Smooth muscle cell (in vitro differentiated cells): Measurements from ENCODE around the gene MIOX. TPM values are rescaled to one million over a fixed set of nuclear protein-coding genes. Genes with fewer than 3 reads are reported as not detected.

Source experiments
- DNase-seq: peaks from one replicate; lab custom pipeline; 2025; ENCODE audit not compliant: unreplicated experiment; lab: John Stamatoyannopoulos, UW
- H2AFZ ChIP-seq: fragments of 200-600 bp; sonication (generic); 2 replicates; pipeline ENCODE4 v1.6.0; 2016; ENCODE audit warnings: antibody characterized with exemption, low read depth, mild to moderate bottlenecking
- H3F3A ChIP-seq: fragments of 200-600 bp; sonication (generic); 2 replicates; pipeline ENCODE4 v1.6.0; 2017; ENCODE audit warnings: antibody characterized with exemption, low read depth
- H3K27ac ChIP-seq: fragments of 200-600 bp; sonication (generic); 2 replicates; pipeline ENCODE4 v1.5.1; 2016; ENCODE audit warnings: low read depth, mild to moderate bottlenecking
- H3K27me3 ChIP-seq: fragments of 200-600 bp; sonication (generic); 2 replicates; pipeline ENCODE4 v1.6.1; 2016; ENCODE audit warnings: low read depth, mild to moderate bottlenecking
- H3K36me3 ChIP-seq: fragments of 200-600 bp; sonication (generic); 2 replicates; pipeline ENCODE4 v1.5.1; 2016; ENCODE audit warnings: low read depth
- H3K4me1 ChIP-seq: fragments of 200-600 bp; sonication (generic); 2 replicates; pipeline ENCODE4 v1.5.1; 2016; ENCODE audit warnings: low read depth
- H3K4me2 ChIP-seq: fragments of 200-600 bp; sonication (generic); 2 replicates; pipeline ENCODE4 v1.6.0; 2016; ENCODE audit warnings: mild to moderate bottlenecking
- H3K4me3 ChIP-seq: fragments of 200-600 bp; sonication (generic); 2 replicates; pipeline ENCODE4 v1.5.1; 2016; ENCODE audit warnings: mild to moderate bottlenecking
- H3K79me2 ChIP-seq: fragments of 200-600 bp; sonication (generic); 2 replicates; pipeline ENCODE4 v1.6.0; 2016; ENCODE audit warnings: low read depth, mild to moderate bottlenecking
- H3K9ac ChIP-seq: fragments of 200-600 bp; sonication (generic); 2 replicates; pipeline ENCODE4 v1.6.0; 2016; ENCODE audit warnings: low read depth
- H3K9me3 ChIP-seq: fragments of 200-600 bp; sonication (generic); replicated peaks from 2 replicates; pipeline ENCODE4 v1.5.1; 2016; ENCODE audit warnings: low read depth
- H4K20me1 ChIP-seq: fragments of 200-600 bp; sonication (generic); 2 replicates; pipeline ENCODE4 v1.6.0; 2016; ENCODE audit warnings: low read depth
- WGBS: methylation state at CpG from one replicate; pipeline ENCODE4 v1.1.7; 2016; ENCODE audit warnings: low lambda C conversion rate; 5-methylcytosine and 5-hydroxymethylcytosine counted together
- polyA plus RNA-seq: library from polyadenylated mRNA; unstranded; fragments of >200 nt; fragmentation: Nextera tagmentation; extraction: Ambion mirVana; gene quantifications from 2 replicates; pipeline ENCODE4 v1.2.1, GENCODE V29; 2016
- total RNA-seq: library from RNA; depleted of rRNA; stranded (reverse); fragments of >200 nt; gene quantifications from 2 replicates; pipeline ENCODE4 v1.2.3, GENCODE V29; 2014
- TF ChIP-seq, protein P1 (sequence below): fragments of 200-600 bp; sonication (generic); IDR thresholded peaks from 2 replicates; pipeline ENCODE4 v1.5.1; 2017; ENCODE audit warnings: borderline replicate concordance, mild to moderate bottlenecking, antibody characterized with exemption; ENCODE audit not compliant: insufficient read depth, poor library complexity, severe bottlenecking

Gene MIOX
- total and polyA plus RNA-seq, 2 experiments from 2014 or later: 0.49 TPM; not detected in 1

DNA sequence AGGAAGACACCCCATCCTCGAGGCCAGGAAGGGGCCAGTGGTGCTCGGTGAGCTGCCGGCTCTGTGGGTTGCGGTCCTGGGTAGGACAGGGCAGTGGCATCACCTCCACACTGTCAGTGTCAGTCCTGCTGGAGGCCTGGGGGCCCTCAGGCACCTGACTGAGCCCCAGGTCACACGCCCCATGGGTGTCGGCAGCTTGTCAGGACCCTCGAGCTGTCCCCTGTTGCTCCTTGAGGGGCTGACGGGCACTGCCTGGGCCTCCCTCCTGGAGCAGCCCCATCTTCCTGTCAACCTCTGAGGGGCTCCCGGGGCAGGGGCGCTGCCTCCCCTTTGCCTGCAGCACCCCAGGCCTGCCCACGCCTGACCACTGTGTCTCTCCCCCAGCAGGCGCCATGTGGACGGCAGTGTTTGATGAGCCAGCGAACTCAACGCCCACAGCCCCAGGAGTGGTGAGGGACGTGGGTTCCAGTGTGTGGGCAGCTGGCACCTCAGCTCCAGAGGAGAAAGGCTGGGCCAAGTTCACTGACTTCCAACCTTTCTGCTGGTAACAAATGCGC lies 47.3 kb upstream of the MIOX start:
- H3K27ac ChIP-seq: no peak overlapping the region
- H3K9me3 ChIP-seq: no peaks in the 10 kb centered on the region
- H3K4me3 ChIP-seq: no peak overlapping the region
- no peak overlapping the region for H3K4me2 ChIP-seq
- no peaks in the 10 kb centered on the region for H3K36me3 ChIP-seq
- no peak overlapping the region for H2AFZ ChIP-seq
- no peaks in the 10 kb centered on the region for H3K79me2 ChIP-seq
- no peaks in the 10 kb centered on the region for H3K27me3 ChIP-seq
- no peak for DNase-seq
- 94% methylated on average over 17 of the region's 17 CpGs for WGBS
- H3K9ac ChIP-seq: no peak overlapping the region
- peaks cover 4% of the 10 kb centered on the region for H4K20me1 ChIP-seq
- H3F3A ChIP-seq: no peaks in the 10 kb centered on the region
- H3K4me1 ChIP-seq: no peaks in the 10 kb centered on the region
- TF ChIP-seq, protein P1, sequence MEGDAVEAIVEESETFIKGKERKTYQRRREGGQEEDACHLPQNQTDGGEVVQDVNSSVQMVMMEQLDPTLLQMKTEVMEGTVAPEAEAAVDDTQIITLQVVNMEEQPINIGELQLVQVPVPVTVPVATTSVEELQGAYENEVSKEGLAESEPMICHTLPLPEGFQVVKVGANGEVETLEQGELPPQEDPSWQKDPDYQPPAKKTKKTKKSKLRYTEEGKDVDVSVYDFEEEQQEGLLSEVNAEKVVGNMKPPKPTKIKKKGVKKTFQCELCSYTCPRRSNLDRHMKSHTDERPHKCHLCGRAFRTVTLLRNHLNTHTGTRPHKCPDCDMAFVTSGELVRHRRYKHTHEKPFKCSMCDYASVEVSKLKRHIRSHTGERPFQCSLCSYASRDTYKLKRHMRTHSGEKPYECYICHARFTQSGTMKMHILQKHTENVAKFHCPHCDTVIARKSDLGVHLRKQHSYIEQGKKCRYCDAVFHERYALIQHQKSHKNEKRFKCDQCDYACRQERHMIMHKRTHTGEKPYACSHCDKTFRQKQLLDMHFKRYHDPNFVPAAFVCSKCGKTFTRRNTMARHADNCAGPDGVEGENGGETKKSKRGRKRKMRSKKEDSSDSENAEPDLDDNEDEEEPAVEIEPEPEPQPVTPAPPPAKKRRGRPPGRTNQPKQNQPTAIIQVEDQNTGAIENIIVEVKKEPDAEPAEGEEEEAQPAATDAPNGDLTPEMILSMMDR: no peak

DNA sequence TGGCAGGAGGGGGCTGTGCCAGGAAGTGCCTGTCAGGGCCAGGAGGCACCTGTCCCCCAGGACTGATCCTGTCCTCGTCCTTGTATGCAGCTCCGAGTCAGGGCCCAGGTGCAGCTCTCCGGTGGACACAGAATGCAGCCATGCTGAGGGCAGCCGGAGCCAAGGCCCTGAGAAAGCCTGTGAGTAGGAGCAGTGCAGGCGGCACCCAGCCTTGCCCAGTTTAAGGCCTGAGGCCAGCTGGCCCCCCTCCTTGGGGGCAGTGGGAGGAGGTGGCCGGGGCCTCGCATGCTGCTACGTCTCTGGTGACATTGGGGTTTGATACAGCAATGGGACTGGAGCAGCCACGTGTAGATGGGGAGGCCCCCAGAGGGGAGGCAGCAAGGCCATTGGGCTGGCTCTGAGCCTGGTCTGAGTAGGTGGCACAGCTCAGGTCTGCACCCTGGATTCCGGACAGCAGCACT lies 46.8 kb upstream of the MIOX start:
- Histone ChIP-seq H3K36me3 (no peaks in the 10 kb centered on the region), H3K4me3 (no peak overlapping the region), H2AFZ (no peak overlapping the region), H3K4me1 (no peaks in the 10 kb centered on the region), H3K9me3 (no peaks in the 10 kb centered on the region), H4K20me1 (peaks cover 9% of the 10 kb centered on the region), H3K27ac (no peak overlapping the region), H3K27me3 (no peaks in the 10 kb centered on the region), H3F3A (peaks cover 4% of the 10 kb centered on the region), H3K9ac (no peak overlapping the region), H3K79me2 (no peaks in the 10 kb centered on the region), H3K4me2 (no peak overlapping the region)
- TF ChIP-seq, protein P1: no peak
- 97% methylated on average over 10 of the region's 10 CpGs for WGBS
- DNase-seq: no peak

DNA sequence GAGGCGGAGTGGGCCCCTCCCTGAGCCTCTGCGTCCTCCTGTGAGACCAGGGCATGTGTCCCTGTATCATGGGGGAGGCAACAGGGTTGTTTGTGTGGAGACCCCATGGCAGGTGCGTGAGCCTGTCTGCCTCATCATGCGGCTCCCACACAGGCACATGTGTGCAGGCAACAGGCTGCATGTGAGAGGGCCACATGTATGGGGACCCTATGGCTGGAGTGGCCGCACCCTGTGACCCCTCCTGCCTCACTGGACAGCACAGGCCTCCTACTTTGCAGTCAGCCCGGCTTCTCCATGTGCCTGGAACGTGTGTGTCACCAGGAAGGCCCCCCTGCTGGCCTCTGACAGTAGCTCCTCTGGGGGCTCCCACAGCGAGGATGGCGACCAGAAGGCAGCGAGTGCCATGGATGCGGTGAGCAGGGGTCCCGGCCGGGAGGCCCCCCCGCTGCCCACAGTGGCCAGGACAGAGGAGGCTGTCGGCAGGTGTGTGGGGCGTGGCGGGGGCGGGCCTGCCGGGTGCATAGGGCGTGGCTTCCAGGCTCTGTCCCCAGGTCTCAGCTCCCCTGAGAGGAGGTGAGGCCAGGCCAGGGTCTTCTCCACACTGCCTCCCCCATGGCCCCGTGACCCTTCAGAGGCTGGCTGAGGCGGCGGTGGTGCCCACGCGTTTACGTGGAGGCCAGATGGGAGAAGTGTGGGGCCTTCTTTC lies 46.0 kb upstream of the MIOX start:
- H3K9me3 ChIP-seq: no peaks in the 10 kb centered on the region
- no peaks in the 10 kb centered on the region for H3K79me2 ChIP-seq
- no peak overlapping the region for H3K27ac ChIP-seq
- H3K4me1 ChIP-seq: no peaks in the 10 kb centered on the region
- TF ChIP-seq, protein P1: no peak
- no peak overlapping the region for H3K4me2 ChIP-seq
- DNase-seq: no peak
- H3K4me3 ChIP-seq: no peak overlapping the region
- H4K20me1 ChIP-seq: peaks cover 15% of the 10 kb centered on the region
- 91% methylated on average over 20 of the region's 26 CpGs for WGBS
- H2AFZ ChIP-seq: no peak overlapping the region
- no peaks in the 10 kb centered on the region for H3K27me3 ChIP-seq
- peaks cover 8% of the 10 kb centered on the region for H3F3A ChIP-seq
- no peaks in the 10 kb centered on the region for H3K36me3 ChIP-seq
- no peak overlapping the region for H3K9ac ChIP-seq
